ENCODE results near the gene LHX4.

LHX4 gene

DNA sequence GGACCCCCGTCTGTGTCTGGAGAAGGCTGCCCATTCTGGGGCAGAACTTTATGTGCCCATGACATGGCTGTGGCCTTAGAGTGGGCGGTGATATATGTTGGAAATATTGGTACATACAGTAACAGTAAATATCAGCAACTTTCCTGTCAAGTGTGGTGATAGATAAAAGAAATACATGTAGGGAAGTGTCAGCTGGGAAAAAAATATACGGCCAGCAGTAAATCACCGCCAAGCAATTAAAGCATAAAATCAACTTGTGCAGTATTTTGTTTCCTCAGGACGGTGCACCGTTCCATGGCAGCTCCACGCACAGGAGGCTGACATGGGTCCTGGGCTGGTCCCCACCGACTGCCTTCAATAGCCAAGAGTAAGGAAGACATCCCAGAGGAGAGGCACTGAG is 27.4 kb downstream of the LHX4 start:
- no peak for DNase-seq (ENCODE audit: low read depth)

DNA sequence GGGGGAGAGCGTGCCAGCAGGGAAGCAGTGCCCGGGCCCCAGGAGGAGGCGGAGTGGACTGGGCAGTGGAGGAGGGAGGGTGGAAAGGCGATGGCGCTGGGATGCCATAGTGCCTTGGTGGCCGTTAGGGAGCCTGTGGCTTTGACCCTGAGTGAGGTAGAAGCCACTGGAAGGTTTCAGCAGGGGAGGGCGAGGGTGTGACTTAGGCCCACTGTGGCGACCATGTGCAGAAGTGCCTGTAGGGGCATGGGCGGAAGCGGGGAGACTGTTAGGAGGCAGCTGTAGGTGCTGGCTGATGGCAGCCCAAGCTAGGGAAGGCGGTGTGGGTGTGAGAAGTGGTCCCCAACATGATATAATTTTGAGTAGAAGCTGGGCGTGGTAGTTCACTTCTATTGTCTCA is 28.2 kb downstream of the LHX4 start:
- no peak for DNase-seq (ENCODE audit: low read depth)

GRCh38 chr1:180258935-180259334 is 28.9 kb downstream of the LHX4 start:
- DNase-seq (ENCODE audit: low read depth), result no peak

DNA sequence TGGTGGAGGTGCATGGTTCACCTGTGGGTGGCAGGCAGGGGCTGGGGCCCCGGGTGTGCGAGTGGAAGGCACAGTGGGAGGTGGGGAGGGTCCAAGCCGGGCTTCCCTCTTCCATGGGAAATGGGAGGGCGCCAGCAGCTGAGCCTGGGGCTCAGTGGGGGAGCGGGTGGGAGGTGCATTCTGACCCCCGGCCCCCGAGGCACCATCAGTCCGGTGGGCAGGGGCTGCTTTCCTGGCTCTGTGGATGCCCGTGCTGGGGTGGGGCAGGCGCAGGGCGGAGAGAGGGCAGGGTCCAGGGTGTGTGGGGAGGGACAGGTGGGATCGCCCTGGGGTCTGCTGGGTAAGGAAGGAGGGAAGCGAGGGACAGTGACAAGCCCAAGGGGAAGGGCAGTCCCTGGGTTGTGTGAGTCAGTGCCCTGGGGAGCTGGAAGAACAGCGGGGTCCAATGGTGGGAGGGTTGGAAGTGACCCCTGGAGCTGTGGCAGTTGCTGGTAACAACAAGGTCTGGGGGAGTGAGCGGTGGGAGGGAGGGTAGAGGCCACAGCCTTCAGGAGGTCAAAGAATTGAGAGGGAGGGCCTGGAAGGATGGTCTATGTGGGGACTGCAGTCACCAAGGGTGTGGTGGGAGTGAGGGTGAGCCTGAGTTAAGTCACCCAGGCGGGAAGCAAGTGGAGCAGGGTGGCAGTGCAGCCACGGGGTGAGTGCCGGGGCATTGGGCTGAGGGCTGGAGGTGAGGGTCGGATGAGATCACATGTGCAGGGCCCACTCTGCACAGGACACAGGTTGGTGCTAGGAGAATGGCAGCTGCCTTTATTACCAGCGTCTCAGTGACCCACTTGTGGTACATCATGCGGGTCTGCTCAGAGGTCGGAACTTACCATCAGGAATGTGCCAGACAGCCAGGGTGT is 29.6 kb downstream of the LHX4 start:
- no peak for DNase-seq (ENCODE audit: low read depth)

GRCh38 chr1:180260541-180260940 is 30.5 kb downstream of the LHX4 start:
- no peak for DNase-seq (ENCODE audit: low read depth)

DNA sequence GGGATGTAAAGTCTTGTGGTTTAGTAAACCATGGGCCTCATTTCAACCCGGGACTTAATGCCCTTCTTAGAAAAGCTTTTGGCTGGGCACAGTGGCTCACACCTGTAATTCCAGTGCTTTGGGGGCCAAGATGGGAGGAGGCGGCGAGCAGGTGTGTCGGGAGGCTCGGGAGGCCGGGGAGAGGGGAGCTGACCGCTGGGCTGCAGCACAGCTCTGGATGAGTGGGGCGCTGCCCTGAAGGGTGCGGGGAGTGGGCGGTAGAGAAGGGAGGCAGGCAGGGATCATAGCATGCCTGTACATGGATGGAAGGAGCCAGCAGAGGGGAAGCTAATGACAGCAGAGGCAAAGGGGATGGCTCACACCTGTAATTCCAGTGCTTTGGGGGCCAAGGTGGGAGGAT is 31.0 kb downstream of the LHX4 start:
- DNase-seq (ENCODE audit: low read depth), result no peak

DNA sequence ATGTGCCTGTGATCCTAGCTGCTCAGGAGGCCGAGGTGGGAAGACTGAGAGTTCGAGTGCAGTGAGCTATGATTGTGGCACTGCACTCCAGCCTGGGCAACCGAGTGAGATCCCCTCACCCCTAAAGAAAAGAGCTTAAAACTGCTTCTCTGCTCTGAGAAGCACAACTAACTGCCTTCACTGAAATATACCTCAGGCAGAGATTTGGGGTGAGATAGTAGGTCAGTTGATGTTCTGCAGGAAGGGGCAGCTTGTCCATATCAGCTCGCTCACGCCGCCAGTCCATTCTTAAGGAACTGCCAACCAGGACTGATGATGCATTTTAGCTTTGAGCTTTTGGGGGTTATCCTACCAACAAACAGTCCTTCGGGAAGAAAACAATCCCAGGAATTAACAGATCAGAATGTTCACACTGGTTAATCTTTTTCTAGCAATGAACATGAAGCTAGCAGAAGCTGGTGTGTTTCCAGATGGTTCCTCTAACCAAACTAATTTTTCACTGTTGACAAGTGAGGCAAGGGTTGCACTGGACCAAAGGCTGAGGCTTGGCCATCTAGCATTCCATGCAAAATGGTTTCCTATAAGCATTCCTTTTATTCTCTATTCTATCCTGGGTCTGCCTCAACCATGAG is 31.6 kb downstream of the LHX4 start:
- no peak for DNase-seq (ENCODE audit: low read depth)

- no peak for DNase-seq (ENCODE audit: low read depth)
Measured at GRCh38 chr1:180262628-180263488, 32.8 kb downstream of the LHX4 start.

- no peak for DNase-seq (ENCODE audit: low read depth)
Measured at GRCh38 chr1:180264595-180264994, 34.5 kb downstream of the LHX4 start.

- no peak for DNase-seq (ENCODE audit: low read depth)
Measured at GRCh38 chr1:180265201-180265600, 35.1 kb downstream of the LHX4 start.

DNA sequence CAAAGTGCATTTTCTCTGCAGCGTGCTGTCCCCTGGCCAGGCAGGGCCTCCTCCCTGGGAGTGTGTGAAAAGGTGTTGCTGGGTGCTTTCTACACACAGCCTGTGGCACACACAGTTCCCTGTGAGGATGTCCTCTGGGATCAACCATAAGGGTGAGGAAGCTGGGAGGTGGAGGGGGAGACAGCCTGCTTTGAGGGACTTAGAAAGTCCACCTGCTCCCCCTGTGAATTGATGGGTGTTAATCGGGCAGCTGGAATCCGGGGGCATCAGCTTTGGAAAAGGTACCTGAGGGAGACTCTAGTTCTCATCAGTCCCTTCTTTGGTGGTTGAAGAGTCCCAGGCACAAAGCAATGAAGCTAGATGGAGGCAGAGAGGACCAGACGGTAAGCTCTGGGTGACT is 35.8 kb downstream of the LHX4 start:
- DNase-seq (ENCODE audit: low read depth), result no peak

DNA sequence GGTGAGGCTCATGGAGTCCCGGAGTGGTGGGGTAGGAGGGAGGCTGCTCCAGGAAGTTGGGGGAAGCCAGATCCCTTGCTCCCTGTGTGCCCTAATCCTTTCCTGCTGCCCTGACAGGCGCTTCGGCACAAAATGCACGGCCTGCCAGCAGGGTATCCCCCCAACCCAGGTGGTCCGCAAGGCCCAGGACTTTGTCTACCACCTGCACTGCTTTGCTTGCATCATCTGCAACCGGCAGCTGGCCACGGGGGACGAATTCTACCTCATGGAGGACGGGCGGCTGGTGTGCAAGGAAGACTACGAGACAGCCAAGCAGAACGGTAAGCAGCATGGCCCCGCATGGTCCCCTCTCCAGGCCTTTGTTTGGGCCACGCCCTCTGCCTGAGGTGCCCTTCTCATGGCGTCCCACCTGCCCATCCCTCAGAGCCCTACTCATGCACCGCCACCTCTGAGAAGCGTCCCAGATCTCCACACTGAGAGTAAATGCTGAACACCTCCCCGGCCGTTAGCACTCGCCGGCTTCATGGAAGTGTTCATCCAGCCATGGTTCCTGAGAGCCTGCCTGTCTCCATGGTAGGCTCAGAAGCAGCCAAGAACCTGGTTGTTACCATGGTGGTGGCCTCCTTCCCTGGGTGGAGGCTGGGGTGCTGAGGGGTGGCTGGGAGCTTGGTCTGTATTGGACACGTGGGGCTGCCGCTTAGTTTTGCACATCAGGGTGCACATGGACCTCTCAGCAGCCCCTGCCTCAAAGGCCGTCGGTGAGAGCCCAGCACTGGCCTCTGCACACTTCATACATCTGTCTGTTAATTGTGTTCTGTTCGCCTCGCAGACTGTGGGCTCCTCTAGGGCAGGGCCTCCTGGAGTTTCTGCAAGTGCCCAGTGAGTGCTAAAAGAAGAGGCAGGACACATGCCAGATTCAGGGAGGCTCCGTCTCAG is 36.5 kb downstream of the LHX4 start:
- DNase-seq (ENCODE audit: low read depth), result no peak

DNA sequence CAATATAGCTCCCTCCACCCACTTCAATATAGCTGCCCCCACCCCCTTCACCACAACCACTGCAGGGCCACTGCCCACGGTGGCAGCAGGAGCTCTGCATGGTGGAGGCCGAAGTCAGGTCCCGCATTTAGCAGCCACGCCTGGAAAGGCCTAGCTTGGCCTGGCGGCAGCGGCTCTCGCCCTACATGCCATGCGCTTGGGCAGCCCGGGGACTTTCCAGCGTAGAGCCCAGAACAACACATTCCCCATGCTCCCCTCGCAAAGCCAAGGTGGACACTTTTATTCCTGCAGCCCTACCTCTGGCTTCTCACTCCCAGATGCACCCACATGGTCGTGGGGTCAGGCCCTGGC is 37.1 kb downstream of the LHX4 start:
- no peak for DNase-seq (ENCODE audit: low read depth)

- no peak for DNase-seq (ENCODE audit: low read depth)
Measured at GRCh38 chr1:180267761-180268555, 37.9 kb downstream of the LHX4 start.

- DNase-seq (ENCODE audit: low read depth), result no peak
Measured at GRCh38 chr1:180268556-180269075, 38.6 kb downstream of the LHX4 start.

DNA sequence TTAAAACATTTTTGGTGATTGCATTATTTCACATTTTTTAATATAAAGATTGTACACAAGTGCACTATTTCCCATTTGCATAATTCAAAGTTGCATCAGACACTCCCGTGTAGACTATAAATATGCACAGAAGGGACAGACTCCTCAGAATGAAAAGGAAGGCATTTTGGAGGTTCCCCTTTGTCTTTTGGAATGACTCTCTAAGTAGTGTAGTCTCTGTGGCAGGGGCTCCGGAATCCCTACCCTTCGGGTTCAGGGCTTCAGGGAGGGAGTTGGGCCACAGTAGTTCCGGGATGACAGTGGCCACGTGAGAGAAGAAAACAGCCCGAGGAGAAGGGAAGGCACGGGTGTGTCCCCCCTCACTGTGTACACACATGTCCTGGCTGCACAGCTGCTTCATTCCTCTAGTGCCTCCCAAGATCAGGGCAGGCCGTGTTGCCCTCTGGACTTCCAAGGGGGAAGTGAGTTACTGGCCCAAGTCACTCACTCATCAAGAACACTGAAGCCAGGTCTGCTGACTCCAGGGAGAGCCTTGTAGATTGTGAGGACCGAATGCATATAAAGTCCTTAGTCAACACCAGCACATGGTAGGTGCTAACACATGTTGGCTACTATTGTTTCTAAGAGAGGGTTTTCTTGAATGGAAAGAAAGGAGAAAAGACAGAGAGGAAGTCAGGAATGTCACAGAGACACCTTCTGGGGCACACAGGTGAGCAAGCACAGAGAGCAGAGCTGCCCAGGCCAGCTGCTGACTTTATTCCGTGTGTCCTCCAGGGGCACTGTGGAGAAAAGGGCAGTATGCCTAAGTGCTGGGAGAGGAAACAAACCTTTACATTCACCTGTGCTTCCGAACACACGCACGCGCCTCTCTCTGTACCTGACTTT is 39.8 kb downstream of the LHX4 start:
- no peak for DNase-seq (ENCODE audit: low read depth)

DNA sequence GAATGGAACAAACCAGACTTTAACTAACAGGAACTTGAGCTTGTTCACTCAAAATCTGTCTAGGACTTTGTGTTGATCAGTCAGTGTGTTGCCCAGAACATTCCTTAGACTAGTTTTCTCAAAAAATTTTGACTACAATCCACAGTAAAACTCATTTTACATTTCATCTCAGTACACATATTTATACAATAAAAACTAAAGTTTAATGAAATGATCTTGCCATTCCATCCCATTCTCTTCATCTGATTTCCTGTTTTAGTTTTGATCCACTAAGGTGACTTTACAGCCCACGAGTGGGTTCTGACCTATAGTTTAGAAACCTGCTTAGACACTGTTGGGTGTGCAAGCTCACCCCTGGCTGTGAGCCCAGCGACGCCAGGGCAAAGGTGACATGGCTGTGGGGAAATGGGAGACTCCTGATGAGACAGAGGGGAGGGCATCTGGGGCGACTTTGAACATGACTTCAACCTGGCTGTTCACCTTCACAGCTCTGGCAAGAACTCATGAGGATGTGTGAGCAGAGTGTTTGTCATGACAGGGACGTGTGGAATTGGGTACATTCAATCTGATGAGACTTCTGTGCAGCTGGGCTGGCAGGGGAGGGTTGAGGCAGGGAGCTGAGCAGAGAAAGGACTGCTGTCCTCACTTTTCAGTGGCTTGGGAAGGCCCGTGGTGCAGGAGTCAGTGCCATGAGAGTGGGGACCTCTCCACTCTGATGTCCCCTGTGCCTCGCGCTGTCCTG is 40.6 kb downstream of the LHX4 start:
- no peak for DNase-seq (ENCODE audit: low read depth)

Measured in GM04503 (cell line).